ENCODE results near the gene VSTM2A. TPM values are rescaled to one million over a fixed set of nuclear protein-coding genes. Genes with fewer than 3 reads are reported as not detected.

Gene VSTM2A
- total RNA-seq = not detected in 2 replicates

GRCh38 chr7:54541669-54542625 is at the start of gene VSTM2A:
TSS of gene VSTM2A (plus strand) at chr7:54542375. CDS start at chr7:54542731, 356 bp downstream.

Other genes starting within 250 kb of the VSTM2A start
- gene SEC61G, start 216.8 kb downstream of the VSTM2A start, total RNA-seq = 192 and 201 TPM in 2 replicates